ENCODE data around the gene BBLN.

GRCh38 chr9:128187361-128187760, 27.3 kb downstream of the BBLN start:
- TF ChIP-seq EZH2 (IDR thresholded peaks at IDR 0.05; ENCODE audit: borderline replicate concordance, low read length) (no peak), CTCF (conservative IDR thresholded peaks at IDR 0.05 in 1 of 2, IDR thresholded peaks at IDR 0.05 in 1 of 2; ENCODE audit: extremely low read depth in 1 of 2, insufficient read depth in 1 of 2, low read depth in 1 of 2, low read length in 2 of 2) (no peak)
